Neural cell (in vitro differentiated cells): ENCODE results near the gene NCF1. TPM values are rescaled to one million over a fixed set of nuclear protein-coding genes. Genes with fewer than 3 reads are reported as not detected.
"Not testable (repeated sequence)": the region's sequence is repeated elsewhere in the genome, so short reads cannot be mapped to it uniquely, and the experiment has no call there.

Experiments used
- H2AFZ ChIP-seq: fragments of 200-600, 300-800 bp; sonication (generic), shearing (Covaris generic); 2 replicates; pipeline ENCODE4 v1.6.0; 2014; ENCODE audit warnings: low read depth, mild to moderate bottlenecking, antibody characterized with exemption, low read length, moderate library complexity
- H3F3A ChIP-seq: fragments of 200-600 bp; shearing (Covaris generic); 2 replicates; pipeline ENCODE4 v1.6.1; 2016; ENCODE audit warnings: mild to moderate bottlenecking, moderate library complexity, mixed read lengths, antibody characterized with exemption, low read length; ENCODE audit not compliant: insufficient read depth, poor library complexity, severe bottlenecking
- H3K27ac ChIP-seq: fragments of 200-600, 300-800 bp; sonication (generic), shearing (Covaris generic); 2 replicates; pipeline ENCODE4 v1.5.1; 2014; ENCODE audit warnings: mild to moderate bottlenecking, low read length, moderate library complexity
- H3K27me3 ChIP-seq: fragments of 300-800, 200-600 bp; sonication (generic), shearing (Covaris generic); 2 replicates; pipeline ENCODE4 v1.6.0; 2014; ENCODE audit warnings: mild to moderate bottlenecking, low read depth, low read length, moderate library complexity; ENCODE audit not compliant: insufficient read depth
- H3K36me3 ChIP-seq: fragments of 300-800, 200-600 bp; sonication (generic), shearing (Covaris generic); 2 replicates; pipeline ENCODE4 v1.5.1; 2014; ENCODE audit warnings: mild to moderate bottlenecking, antibody characterized with exemption, low read length, moderate library complexity; ENCODE audit not compliant: insufficient read depth
- H3K4me2 ChIP-seq: fragments of 300-800, 200-600 bp; sonication (generic), shearing (Covaris generic); 2 replicates; pipeline ENCODE4 v1.6.0; 2014; ENCODE audit warnings: mild to moderate bottlenecking, low read length
- H3K4me3 ChIP-seq: fragments of 300-800, 200-600 bp; sonication (generic), shearing (Covaris generic); 2 replicates; pipeline ENCODE4 v1.5.1; 2014; ENCODE audit warnings: mild to moderate bottlenecking, low read length, moderate library complexity
- H3K79me2 ChIP-seq: fragments of 200-600 bp; shearing (Covaris generic); replicated peaks from 2 replicates; pipeline ENCODE4 v1.6.0; 2014; ENCODE audit warnings: mild to moderate bottlenecking, low read length, moderate library complexity; ENCODE audit not compliant: insufficient read depth
- H3K9ac ChIP-seq: fragments of 300-800, 200-600 bp; sonication (generic), shearing (Covaris generic); 2 replicates; pipeline ENCODE4 v1.6.1; 2016; ENCODE audit warnings: mild to moderate bottlenecking, low read length, mixed read lengths
- H3K9me2 ChIP-seq: fragments of 200-600 bp; shearing (Covaris generic); 2 replicates; pipeline ENCODE4 v1.6.1; 2016; ENCODE audit warnings: mild to moderate bottlenecking, low read length, mixed read lengths; ENCODE audit not compliant: insufficient read depth
- H3K9me3 ChIP-seq: fragments of 200-600, 300-800 bp; sonication (generic), shearing (Covaris generic); 2 replicates; pipeline ENCODE4 v1.6.1; 2016; ENCODE audit warnings: mild to moderate bottlenecking, mixed run types, low read length, moderate library complexity, mixed read lengths
- H4K20me1 ChIP-seq: fragments of 200-600 bp; shearing (Covaris generic); 2 replicates; pipeline ENCODE4 v1.6.1; 2016; ENCODE audit warnings: mild to moderate bottlenecking, mixed run types; ENCODE audit not compliant: insufficient read depth
- polyA plus RNA-seq: library from polyadenylated mRNA; depleted of rRNA; stranded (reverse); fragments of >200 nt; gene quantifications from 2 replicates; pipeline ENCODE4 v1.2.3, GENCODE V29; 2014

The NCF1 gene
- polyA plus RNA-seq, 1 donor from 2014 or later: not detected

DNA sequence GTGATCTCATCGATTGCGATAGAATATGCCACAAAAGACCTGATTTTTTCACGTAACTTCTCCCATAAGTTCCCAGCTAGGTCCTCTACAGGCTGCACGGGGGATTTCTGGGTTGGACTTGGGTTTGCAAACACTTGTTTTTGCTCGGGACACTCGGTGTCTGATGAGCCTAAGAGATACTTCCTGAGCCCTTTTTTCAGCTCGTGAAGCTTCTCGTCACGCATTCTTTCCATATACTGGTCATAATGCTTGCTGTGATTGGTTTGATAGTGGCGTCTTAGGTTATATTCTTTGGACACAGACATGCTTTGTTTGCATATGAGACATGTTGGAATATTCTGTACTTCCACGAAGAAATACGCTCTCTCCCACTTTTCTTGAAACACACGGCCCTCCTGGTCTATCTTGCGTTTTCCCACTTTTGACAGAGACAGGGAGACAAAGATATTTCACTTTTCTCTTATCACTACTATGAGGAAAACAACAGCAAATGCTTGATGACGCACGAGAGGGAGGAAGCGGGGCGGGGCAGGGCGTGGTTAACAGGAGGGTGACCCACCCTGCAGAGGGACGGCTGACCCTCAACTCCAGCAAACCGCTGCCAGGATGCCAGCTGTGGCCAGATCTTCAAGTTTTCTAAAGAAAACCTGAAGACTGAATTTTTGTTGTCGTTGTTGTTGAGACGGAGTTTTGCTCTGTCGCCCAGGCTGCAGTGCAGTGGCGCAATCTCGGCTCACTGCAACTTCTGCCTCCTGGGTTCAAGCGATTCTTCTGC is 24.2 kb downstream of the NCF1 start:
- H3K36me3 ChIP-seq, H3K9me2 ChIP-seq, H3K27me3 ChIP-seq, H2AFZ ChIP-seq, H3K4me2 ChIP-seq, H3F3A ChIP-seq, H3K4me3 ChIP-seq, H3K9ac ChIP-seq, H3K27ac ChIP-seq, H4K20me1 ChIP-seq, H3K9me3 ChIP-seq, H3K79me2 ChIP-seq: not testable (repeated sequence)

DNA sequence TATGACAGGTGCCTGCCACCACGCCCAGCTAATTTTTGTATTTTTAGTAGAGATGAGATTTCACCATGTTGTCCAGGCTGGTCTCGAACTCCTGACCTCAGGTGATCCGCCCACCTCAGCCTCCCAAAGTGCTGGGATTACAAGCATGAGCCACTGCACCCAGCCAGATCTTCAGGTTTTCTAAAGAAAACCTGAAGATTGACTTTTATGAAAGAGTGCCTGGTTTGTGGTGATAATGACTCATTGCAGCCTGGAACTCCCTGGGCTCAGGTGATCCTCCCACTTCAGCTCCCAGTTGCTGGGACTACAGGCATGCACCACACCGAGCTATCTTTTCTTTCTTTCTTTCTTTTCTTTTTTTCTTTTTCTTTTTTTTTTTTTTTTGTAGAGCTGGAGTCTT is 24.8 kb downstream of the NCF1 start:
- H3K9me3 ChIP-seq, H3F3A ChIP-seq, H3K9ac ChIP-seq, H4K20me1 ChIP-seq, H3K27me3 ChIP-seq, H3K4me2 ChIP-seq, H3K27ac ChIP-seq, H3K9me2 ChIP-seq, H3K79me2 ChIP-seq, H3K36me3 ChIP-seq, H3K4me3 ChIP-seq, H2AFZ ChIP-seq: not testable (repeated sequence)

DNA sequence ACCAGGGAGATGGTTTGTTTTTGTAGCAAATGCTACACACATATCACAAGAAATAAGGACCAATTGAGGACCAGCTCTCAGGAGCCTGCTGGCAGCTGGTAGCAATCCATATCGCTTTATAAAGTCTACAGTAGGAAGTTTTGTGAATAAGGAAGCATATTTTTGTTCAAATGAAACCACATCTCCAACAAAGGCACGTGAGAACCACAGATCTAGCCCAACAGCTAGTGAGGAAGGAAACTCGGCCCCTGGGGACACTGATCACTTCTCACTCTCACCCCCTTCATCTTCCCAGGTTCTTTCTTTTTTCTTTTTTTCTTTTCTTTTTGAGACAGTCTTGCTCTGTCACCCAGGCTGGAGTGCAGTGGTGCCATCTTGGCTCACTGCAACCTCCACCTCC is 42.1 kb downstream of the NCF1 start:
- not testable (repeated sequence) for H3K36me3 ChIP-seq, H3K9me3 ChIP-seq, H2AFZ ChIP-seq, H3K4me3 ChIP-seq, H3K27ac ChIP-seq, H3F3A ChIP-seq, H3K27me3 ChIP-seq, H4K20me1 ChIP-seq, H3K79me2 ChIP-seq, H3K9ac ChIP-seq, H3K4me2 ChIP-seq, H3K9me2 ChIP-seq

DNA sequence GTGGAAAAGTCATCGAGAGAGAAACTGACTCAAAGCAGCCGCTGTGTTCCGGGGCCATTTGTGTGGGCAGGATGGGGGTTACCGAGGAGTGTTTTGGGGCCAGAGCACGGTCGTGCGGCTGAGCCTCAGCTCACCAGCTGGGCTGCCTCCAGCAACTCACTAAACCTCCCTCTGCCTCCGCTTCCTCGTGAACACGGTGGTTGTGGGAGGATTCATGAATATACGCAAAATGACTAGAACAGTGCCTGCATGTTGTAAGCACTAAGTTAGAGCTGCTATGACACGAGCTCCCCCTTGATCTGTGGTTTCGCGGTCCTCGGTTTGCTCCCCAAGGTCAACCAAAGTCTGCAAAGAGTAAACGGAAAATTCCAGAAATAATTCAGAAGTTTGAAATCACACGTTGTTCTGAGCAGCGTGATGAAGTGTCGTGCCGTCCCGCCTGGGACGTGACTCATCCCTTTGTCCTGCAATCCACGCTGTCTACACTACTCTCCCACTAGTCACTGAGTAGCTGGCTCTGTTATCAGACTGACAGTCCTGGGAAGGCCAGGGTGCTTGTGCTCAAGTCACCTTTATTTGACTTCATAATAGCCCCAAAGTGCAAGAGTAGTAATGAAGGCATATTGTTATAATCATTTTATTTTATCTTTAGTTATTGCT is 46.5 kb downstream of the NCF1 start:
- not testable (repeated sequence) for H3K9me3 ChIP-seq, H3K9ac ChIP-seq, H3F3A ChIP-seq, H3K4me3 ChIP-seq, H3K27ac ChIP-seq, H3K27me3 ChIP-seq, H4K20me1 ChIP-seq, H3K4me2 ChIP-seq, H3K36me3 ChIP-seq, H2AFZ ChIP-seq, H3K79me2 ChIP-seq, H3K9me2 ChIP-seq

DNA sequence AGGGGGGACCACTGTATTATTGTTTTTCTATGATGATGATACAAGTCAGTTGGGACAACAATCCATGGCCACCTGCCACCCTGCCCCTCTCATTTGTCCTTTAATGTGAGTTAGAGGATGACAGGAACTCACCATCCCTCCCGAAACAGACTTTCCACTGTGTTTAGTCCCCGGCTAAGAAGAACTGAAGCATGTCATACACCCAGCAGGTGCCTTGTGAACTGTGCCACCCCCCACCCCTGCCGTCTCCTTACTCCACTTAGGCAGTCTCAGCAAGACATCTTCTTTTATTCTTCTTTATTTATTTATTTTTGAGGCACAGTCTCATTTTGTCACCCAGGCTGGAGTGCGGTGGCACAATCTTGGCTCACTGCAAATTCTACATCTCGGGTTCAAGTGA is 47.4 kb downstream of the NCF1 start:
- not testable (repeated sequence) for H3K36me3 ChIP-seq, H4K20me1 ChIP-seq, H2AFZ ChIP-seq, H3K9ac ChIP-seq, H3K4me3 ChIP-seq, H3K9me3 ChIP-seq, H3K79me2 ChIP-seq, H3K27ac ChIP-seq, H3K9me2 ChIP-seq, H3F3A ChIP-seq, H3K4me2 ChIP-seq, H3K27me3 ChIP-seq

DNA sequence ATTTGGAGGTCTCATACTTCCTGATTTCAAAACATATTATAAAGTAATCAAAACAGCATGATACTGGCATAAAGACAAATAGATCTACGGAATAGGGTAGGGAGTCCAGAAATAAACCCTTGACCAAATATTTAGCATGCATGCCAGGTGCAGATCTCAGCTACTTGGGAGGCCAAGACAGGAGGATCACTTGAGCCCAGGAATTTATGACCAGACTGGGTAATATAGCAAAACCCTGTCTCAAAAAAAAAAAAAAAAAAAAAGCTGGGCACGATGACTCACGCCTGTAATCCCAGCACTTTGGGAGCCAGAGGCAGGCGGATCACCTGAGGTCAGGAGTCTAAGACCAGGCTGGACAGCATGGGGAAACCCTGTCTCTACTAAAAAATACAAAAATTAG is 56.1 kb downstream of the NCF1 start:
- not testable (repeated sequence) for H3K9me2 ChIP-seq, H2AFZ ChIP-seq, H3K79me2 ChIP-seq

DNA sequence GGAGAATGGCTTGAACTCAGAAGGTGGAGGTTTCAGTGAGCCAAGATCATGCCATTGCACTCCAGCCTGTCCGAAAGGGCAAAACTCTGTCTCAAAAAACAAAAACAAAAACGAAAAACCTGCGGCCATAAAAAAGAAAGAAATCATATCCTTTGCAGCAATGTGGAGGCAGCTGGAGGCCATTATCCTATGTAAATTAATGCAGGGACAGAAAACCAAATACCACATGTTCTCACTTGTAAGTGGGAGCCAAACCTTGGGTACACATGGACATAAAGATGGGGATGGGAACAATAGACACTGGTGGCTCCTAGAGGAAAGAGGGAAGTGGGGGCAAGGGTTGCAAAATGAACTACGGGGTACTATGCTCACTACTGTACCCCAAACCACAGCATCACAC is 56.6 kb downstream of the NCF1 start:
- not testable (repeated sequence) for H3K4me3 ChIP-seq, H4K20me1 ChIP-seq, H3K27ac ChIP-seq, H3K9me2 ChIP-seq, H3K4me2 ChIP-seq, H3K9me3 ChIP-seq, H3K79me2 ChIP-seq, H3F3A ChIP-seq, H3K9ac ChIP-seq, H2AFZ ChIP-seq, H3K27me3 ChIP-seq, H3K36me3 ChIP-seq

More for the DNA sequence above, 56.1 kb downstream of the NCF1 start:
- H4K20me1 ChIP-seq, H3K9ac ChIP-seq, H3K4me3 ChIP-seq, H3F3A ChIP-seq, H3K27me3 ChIP-seq, H3K27ac ChIP-seq, H3K4me2 ChIP-seq, H3K9me3 ChIP-seq, H3K36me3 ChIP-seq: not testable (repeated sequence)
